ENCODE measurements around the gene CDHR4.

DNA sequence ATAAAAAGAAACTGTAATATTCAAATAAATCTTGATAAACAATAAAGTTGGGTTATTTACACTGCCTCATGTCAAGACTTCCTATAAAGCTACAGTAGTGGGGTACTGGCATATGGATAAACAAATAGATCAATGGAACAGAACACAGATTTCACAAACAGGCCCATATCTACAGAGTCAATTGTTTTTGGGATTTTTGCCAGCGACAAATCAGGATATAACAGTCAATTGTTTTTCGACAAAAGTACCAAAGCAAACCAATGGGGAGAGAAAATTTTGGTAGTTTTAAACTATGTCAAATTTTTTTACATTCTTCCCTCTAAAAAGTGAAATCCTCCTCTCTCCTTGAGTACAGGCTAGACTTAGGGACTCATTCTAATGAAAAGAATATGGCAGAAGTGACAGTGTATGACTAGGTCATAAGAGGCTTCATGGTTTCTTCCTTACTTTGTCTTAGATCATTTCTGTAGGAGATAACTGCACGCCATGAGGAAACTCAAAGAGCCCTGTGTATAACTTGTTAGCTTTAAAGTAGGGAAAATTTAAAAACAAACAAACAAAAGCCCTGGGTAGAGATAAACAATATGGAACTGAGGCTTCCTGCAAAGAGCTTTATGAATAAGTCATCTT, 30.3 kb downstream of the CDHR4 start:
- no peak for TF ChIP-seq POLR2A (IDR thresholded peaks at IDR 0.05)
- TF ChIP-seq, protein P1, sequence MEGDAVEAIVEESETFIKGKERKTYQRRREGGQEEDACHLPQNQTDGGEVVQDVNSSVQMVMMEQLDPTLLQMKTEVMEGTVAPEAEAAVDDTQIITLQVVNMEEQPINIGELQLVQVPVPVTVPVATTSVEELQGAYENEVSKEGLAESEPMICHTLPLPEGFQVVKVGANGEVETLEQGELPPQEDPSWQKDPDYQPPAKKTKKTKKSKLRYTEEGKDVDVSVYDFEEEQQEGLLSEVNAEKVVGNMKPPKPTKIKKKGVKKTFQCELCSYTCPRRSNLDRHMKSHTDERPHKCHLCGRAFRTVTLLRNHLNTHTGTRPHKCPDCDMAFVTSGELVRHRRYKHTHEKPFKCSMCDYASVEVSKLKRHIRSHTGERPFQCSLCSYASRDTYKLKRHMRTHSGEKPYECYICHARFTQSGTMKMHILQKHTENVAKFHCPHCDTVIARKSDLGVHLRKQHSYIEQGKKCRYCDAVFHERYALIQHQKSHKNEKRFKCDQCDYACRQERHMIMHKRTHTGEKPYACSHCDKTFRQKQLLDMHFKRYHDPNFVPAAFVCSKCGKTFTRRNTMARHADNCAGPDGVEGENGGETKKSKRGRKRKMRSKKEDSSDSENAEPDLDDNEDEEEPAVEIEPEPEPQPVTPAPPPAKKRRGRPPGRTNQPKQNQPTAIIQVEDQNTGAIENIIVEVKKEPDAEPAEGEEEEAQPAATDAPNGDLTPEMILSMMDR (IDR thresholded peaks at IDR 0.05), result no peak

Data from right lobe of liver (tissue), 4 donors.